ENCODE results near the gene GLI3. TPM values are rescaled to one million over a fixed set of nuclear protein-coding genes. Genes with fewer than 3 reads are reported as not detected.

GLI3 gene
- total and polyA plus RNA-seq, 2 of the 4 experiments (the other 2 are of a cell fraction), result 1.3 to 3.9 TPM

- no peak overlapping the region for H3K23ac ChIP-seq (ENCODE audit: low read depth, low read length)
- H3K18ac ChIP-seq (ENCODE audit: low read depth, low read length), result no peak overlapping the region
- in situ Hi-C loops (cut with MboI; ENCODE audit: low sequenced_read_pairs) (no loop called here), intact Hi-C loops (cut with micrococcal nuclease) (no loop called here), dilution Hi-C loops (cut with HindIII; ENCODE audit: low sequenced_read_pairs, unreplicated experiment) (no loop called here)
- H2AK5ac ChIP-seq (ENCODE audit: low read depth, low read length), result no peak overlapping the region
- H2AFZ ChIP-seq (replicated peaks; ENCODE audit: low read length, poor library complexity), result no peak overlapping the region
- H3K4ac ChIP-seq (ENCODE audit: low read depth, low read length), result no peak overlapping the region
- no peak overlapping the region for H2BK5ac ChIP-seq (ENCODE audit: low read depth, low read length, poor library complexity, severe bottlenecking)
- no peak overlapping the region for H3K14ac ChIP-seq (replicated peaks; ENCODE audit: low read depth, low read length)
- no peaks in the 10 kb centered on the region for H3K9me1 ChIP-seq (ENCODE audit: insufficient read depth, low read length)
- H2BK20ac ChIP-seq (ENCODE audit: low read depth, low read length), result no peak overlapping the region
- H3K27ac ChIP-seq (ENCODE audit: insufficient read depth, low read length), result no peak overlapping the region
- peaks cover 24% of the 10 kb centered on the region for H3K36me3 ChIP-seq (ENCODE audit: control insufficient read depth, insufficient read depth, low read length)
- no peak overlapping the region for H3K56ac ChIP-seq (ENCODE audit: extremely low read depth, insufficient read depth, low read length)
- H4K91ac ChIP-seq (ENCODE audit: insufficient read depth, low read depth, low read length), result no peak overlapping the region
- no peak overlapping the region for H2AK9ac ChIP-seq (replicated peaks; ENCODE audit: low read depth, low read length, poor library complexity)
- H3K79me1 ChIP-seq (ENCODE audit: low read depth in 1 of 2, low read length in 2 of 2), result no peaks in the 10 kb centered on the region
- WGBS, 2 experiments (ENCODE audit: extremely low coverage in 2 of 2, insufficient read length in 1 of 2), result 100% methylated on average over 1 of the region's 3 CpGs; no CpG with 5 or more reads in 1 of the 2 experiments
- DNase-seq, result no peak
- ChIA-PET CTCF (no interaction called here), POLR2A (ENCODE audit: unreplicated experiment) (no interaction called here)
- H3K27me3 ChIP-seq (ENCODE audit: control insufficient read depth, insufficient read depth, low read length), result no peaks in the 10 kb centered on the region
- H3K4me3 ChIP-seq (ENCODE audit: insufficient read depth, low read depth, low read length), result no peak overlapping the region
- H3K9ac ChIP-seq (ENCODE audit: low read depth, low read length), result no peak overlapping the region
- no peaks in the 10 kb centered on the region for H4K20me1 ChIP-seq (ENCODE audit: insufficient read depth, low read length)
- no peak overlapping the region for H3K4me2 ChIP-seq (ENCODE audit: low read depth, low read length)
- H2BK120ac ChIP-seq (ENCODE audit: low read depth, low read length), result no peak overlapping the region
- no peak for TF ChIP-seq MXI1 (IDR thresholded peaks at IDR 0.05; ENCODE audit: borderline replicate concordance, low read depth, low read length)
- TF ChIP-seq CEBPB (IDR thresholded peaks at IDR 0.05; ENCODE audit: low read depth, low read length), result no peak
- TF ChIP-seq CTCF (conservative IDR thresholded peaks at IDR 0.05; ENCODE audit: low read depth, low read length), result no peak
- no peak for TF ChIP-seq ELK1 (IDR thresholded peaks at IDR 0.05; ENCODE audit: borderline replicate concordance, low read depth, low read length)
- TF ChIP-seq NFE2L2 (IDR thresholded peaks at IDR 0.05; ENCODE audit: low read depth, low read length), result no peak
- H4K8ac ChIP-seq (ENCODE audit: low read depth in 2 of 2, low read length in 2 of 2), result no peak overlapping the region
- no peaks in the 10 kb centered on the region for H3K4me1 ChIP-seq (ENCODE audit: control insufficient read depth, insufficient read depth, low read length)
- no peak overlapping the region for H2BK15ac ChIP-seq (ENCODE audit: low read depth, low read length)
- peaks cover 2% of the 10 kb centered on the region; the same call in 1 of the 2 replicates for H3K9me3 ChIP-seq (ENCODE audit: control insufficient read depth, insufficient read depth, low read length)
- no TSS peak for BruUV-seq (replicated peaks)
- no peak overlapping the region for H4K5ac ChIP-seq (ENCODE audit: low read depth, low read length)
- ATAC-seq (ENCODE audit: low read depth), result no peak
Measured at GRCh38 chr7:42012313-42012712, 224.7 kb downstream of the GLI3 start.

Data from IMR-90 (cell line).